NOMO-1 treated with dmso at 0.1 percent for 144 hours (cell line): ENCODE data around the gene TBC1D1.
"Not testable (repeated sequence)": the region's sequence is repeated elsewhere in the genome, so short reads cannot be mapped to it uniquely, and the experiment has no call there.

ENCODE experiments used
- DNase-seq: peaks from one replicate; lab custom pipeline; 2025; ENCODE audit not compliant: unreplicated experiment; lab: John Stamatoyannopoulos, UW

The TBC1D1 gene

GRCh38 chr4:37923089-37923488, 32.2 kb downstream of the TBC1D1 start:
- DNase-seq, result not testable (repeated sequence)

- no peak for DNase-seq
These were observed 34.1 kb downstream of the TBC1D1 start for GRCh38 chr4:37924946-37925345.

- no peak for DNase-seq
These were observed 36.5 kb downstream of the TBC1D1 start for GRCh38 chr4:37927434-37927833.

GRCh38 chr4:37928426-37929416, 37.8 kb downstream of the TBC1D1 start:
- DNase-seq, result no peak

- DNase-seq, result no peak
These were observed 43.2 kb downstream of the TBC1D1 start for GRCh38 chr4:37934096-37934495.

- no peak for DNase-seq
These were observed 43.7 kb downstream of the TBC1D1 start for GRCh38 chr4:37934609-37935008.

GRCh38 chr4:37935026-37935425, 44.1 kb downstream of the TBC1D1 start:
- no peak for DNase-seq

- no peak for DNase-seq
These were observed 46.1 kb downstream of the TBC1D1 start for GRCh38 chr4:37936889-37937498.

GRCh38 chr4:37938208-37938607, 47.3 kb downstream of the TBC1D1 start:
- no peak for DNase-seq

GRCh38 chr4:37946503-37947179, 55.8 kb downstream of the TBC1D1 start:
- peak; percentile 19 for DNase-seq

GRCh38 chr4:37948542-37948941, 57.7 kb downstream of the TBC1D1 start:
- DNase-seq, result no peak

- DNase-seq, result no peak
These were observed 58.9 kb downstream of the TBC1D1 start for GRCh38 chr4:37949636-37950426.

GRCh38 chr4:37951461-37952352, 60.8 kb downstream of the TBC1D1 start:
- DNase-seq, result peak; percentile 41

- no peak for DNase-seq
These were observed 62.3 kb downstream of the TBC1D1 start for GRCh38 chr4:37953156-37953555.

GRCh38 chr4:37953620-37954293, 62.9 kb downstream of the TBC1D1 start:
- no peak for DNase-seq

- no peak for DNase-seq
These were observed 66.1 kb downstream of the TBC1D1 start for GRCh38 chr4:37956941-37957340.

GRCh38 chr4:37958932-37959331, 68.0 kb downstream of the TBC1D1 start:
- no peak for DNase-seq

- DNase-seq, result no peak
These were observed 69.2 kb downstream of the TBC1D1 start, which contains the start of gene PTTG2 for GRCh38 chr4:37960098-37960497. PTTG2 (plus strand) TSS chr4:37960398; CDS start chr4:37960435, 37 bp downstream.
